HG03460 (cell line): Measurements from ENCODE around the gene NUDT14.

Experiments
- ATAC-seq: cut with Tn5 transposase; IDR thresholded peaks from one replicate; pipeline ENCODE4 v1.9.1; 2021; ENCODE audit not compliant: unreplicated experiment

NUDT14 gene

GRCh38 chr14:105161309-105161708 is 19.8 kb downstream of the NUDT14 start:
- ATAC-seq, result no peak

GRCh38 chr14:105160776-105161175 is 20.3 kb downstream of the NUDT14 start:
- no peak for ATAC-seq

GRCh38 chr14:105159344-105159743 is 21.8 kb downstream of the NUDT14 start:
- ATAC-seq, result no peak

DNA sequence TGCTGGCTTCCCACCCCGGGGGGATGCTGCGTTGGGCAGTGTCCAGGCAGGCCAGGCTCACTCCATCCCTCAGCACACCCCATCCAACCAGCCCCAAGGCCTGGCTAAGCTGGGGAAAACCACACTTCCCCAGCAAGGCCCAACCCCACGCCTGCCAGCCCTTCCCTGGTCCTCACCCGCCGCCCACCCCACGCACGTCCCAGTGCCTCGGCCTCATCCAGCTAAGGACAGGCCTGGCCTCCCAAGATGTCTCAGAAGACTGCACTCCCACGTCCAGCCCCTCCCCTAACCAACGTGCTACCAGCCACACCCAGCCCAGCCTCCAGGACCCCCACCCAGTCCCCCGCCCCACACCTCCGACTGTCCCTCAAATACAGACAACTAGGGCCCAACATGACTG is 22.3 kb downstream of the NUDT14 start:
- no peak for ATAC-seq

- ATAC-seq, result no peak
Measured at GRCh38 chr14:105157872-105158271, 23.2 kb downstream of the NUDT14 start.

DNA sequence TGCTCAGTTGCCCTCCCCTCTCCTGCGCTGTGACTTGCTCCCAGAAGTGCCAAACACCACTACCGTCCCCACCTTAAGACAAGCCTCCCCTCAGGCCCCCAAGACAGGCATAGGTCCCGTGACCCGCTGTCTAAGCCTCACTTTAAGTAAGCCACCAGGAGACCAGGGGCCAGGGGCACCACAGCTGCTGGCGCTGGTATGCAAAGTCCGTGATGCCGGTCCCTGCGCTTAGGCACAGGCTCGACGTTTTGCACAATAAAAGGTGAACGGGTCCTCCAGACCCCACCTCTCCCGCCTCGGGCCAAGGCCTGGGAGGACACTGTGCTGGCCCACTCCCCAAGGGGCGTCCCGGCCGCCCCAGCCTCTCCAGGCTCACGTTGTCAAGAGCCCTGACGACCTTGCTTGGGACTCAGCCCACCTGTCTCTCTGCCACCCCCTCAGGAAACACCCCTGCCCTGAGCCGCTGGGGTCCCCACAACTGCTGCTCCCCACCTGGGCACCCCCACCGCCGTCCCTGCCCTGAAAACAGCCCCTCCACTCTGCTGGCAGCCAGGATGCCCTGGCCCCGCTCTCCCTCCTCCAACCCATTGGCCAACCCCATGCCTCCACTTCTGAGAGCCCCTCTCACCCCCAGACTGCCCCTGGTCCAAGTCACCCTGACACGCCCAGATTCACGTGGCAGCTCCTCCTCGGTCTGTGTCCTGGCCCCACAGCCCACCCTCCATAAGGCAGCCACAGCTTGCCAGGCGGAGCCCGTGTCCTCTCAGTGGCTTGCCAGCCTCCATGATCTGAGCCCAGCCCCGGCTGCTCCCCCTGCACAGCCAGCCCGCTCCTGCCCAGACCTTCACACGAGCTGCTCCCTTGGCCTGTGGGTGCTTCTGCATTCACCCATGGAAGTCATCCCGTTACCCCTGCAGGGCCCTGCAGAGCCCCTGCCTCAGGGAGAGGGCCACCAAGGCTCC is 24.4 kb downstream of the NUDT14 start:
- no peak for ATAC-seq

- ATAC-seq, result no peak
Measured at GRCh38 chr14:105155681-105156413, 25.3 kb downstream of the NUDT14 start.

- ATAC-seq, result no peak
Measured at GRCh38 chr14:105155071-105155651, 26.0 kb downstream of the NUDT14 start.

GRCh38 chr14:105154476-105154871 is 26.6 kb downstream of the NUDT14 start:
- ATAC-seq, result no peak

DNA sequence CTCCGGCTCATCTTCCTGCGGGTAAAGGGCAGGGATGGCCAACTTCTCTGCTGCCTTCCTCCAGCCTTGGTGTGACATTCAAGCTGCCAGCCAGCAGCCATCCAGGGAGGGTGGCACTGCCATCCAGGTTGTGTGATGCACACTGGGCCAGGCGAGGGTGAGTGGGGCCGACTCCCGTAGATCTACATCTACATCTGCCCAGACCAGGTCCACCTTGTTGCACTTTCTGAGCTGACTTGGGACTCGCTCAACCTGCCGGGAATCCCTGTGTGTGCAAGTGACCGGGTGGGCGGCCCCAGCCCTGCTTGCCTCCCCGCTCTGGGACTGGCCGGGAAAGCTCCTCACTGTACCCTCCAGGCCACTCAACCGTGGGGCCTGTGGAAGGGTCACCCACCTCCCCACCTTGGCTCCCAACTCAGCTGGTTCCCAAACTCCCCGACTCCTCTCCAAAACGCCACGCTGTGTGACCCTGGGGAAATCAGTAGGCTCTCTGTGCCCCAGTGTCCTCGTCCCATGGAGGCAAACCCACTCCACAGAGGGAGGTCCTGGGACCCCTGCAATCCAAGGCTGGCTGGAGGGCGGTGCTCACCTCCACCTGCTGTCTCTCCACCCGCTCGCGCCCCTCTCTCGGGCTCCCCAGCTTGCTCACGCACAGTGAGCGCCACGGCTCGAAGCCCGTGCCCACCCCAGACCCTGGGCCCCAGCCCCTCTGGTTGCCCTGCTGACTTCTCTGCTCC is 27.2 kb downstream of the NUDT14 start:
- no peak for ATAC-seq

DNA sequence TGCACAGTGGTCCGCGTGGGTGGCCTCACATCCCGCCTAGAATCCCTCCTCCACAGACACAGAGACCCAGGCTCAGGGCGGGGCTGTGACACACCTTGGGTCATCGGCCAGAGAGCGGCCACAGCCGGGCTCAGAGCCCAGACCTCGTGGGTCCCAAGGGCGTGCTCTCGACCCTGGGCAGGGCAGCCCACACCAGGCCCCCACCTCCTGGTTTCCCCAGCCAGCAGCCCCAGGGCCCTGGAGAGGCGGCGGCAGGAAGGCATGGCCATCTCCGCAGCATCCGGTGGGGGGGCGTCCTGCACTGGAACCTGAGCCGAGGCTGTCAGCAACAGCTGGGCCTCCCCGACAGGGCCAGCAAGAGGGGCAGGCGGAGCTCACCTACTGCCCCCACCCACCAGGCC is 27.8 kb downstream of the NUDT14 start:
- ATAC-seq, result no peak

- ATAC-seq, result no peak
Measured at GRCh38 chr14:105152794-105153241, 28.3 kb downstream of the NUDT14 start.

GRCh38 chr14:105151838-105152793 is 29.0 kb downstream of the NUDT14 start:
- ATAC-seq, result no peak

- ATAC-seq, result no peak
Measured at GRCh38 chr14:105151084-105151837, 29.9 kb downstream of the NUDT14 start.

GRCh38 chr14:105150368-105151083 is 30.6 kb downstream of the NUDT14 start:
- no peak for ATAC-seq

DNA sequence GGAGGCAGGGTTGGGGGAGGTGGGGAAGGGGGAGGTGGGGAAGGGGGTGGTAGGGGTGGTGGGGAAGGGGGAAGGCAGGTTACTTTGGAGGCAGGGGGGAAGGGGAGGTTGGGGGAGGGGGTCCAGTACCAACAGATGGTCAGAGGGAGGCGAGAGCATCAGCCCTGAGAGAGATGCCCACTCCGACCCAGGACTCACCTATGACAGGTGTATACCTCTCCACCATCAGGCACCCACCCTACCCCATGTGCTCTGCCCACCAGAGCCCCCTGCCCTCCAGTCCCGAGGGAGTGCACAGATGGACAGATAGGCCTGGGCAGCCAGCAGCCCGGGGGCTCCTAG is 31.1 kb downstream of the NUDT14 start:
- no peak for ATAC-seq

GRCh38 chr14:105149146-105149781 is 31.8 kb downstream of the NUDT14 start:
- no peak for ATAC-seq

- no peak for ATAC-seq
Measured at GRCh38 chr14:105148604-105149145, 32.4 kb downstream of the NUDT14 start.
